WI38 (cell line): ENCODE results near the gene ACTN2.

Experiments
- H3K4me3 ChIP-seq: 2 replicates; pipeline ENCODE4 v1.5.1; 2011; ENCODE audit warnings: low read depth, mild to moderate bottlenecking, control low read depth, low read length
- TF ChIP-seq, protein P1 (sequence below): IDR thresholded peaks from 2 replicates; pipeline ENCODE4 v1.5.1; 2012; ENCODE audit warnings: low read depth, mild to moderate bottlenecking, control low read depth, low read length

The ACTN2 gene

DNA sequence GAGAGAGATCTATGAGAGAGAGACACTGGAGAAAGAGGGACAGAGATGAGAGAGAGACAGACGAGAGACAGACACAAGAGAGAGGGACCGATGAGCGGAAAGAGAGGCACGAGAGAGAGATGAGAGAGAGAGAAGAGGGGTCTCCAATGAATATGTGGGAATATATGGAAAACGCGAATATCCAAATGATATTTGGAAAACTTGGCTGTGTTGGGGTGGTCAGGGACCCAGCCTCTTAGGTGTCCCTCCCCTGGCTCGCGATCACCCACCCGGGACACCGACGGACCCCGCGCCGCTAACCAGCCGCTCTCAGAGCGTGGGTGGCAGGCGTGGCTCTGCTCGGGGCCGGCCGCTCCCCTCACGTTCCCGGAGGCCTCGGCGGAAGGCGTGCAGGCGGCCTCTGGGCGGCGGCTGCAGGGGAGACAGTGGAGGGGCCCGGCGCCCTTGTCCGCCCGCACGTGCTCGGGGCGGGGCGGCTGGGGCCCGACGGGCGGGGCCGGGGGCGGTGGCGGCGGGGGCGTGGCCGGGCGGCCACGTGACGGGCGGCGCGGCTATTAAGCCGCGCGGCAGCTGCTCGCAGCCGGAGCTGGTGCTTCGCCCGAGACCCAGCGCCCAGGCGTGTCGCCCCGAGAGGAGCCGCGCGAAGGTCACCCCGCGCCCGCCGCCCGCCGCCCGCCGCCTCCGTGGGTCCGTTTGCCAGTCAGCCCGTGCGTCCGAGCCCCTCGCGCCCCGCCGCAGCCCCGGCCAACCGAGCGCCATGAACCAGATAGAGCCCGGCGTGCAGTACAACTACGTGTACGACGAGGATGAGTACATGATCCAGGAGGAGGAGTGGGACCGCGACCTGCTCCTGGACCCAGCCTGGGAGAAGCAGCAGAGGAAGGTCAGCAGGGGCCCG is at the start of gene ACTN2:
ACTN2 (plus strand) TSS at position 583 of the 898 bp plus-strand sequence; CDS start at position 758, 175 bp downstream.
- H3K4me3 ChIP-seq: no peak within 1 kb of the TSS
- TF ChIP-seq, protein P1, sequence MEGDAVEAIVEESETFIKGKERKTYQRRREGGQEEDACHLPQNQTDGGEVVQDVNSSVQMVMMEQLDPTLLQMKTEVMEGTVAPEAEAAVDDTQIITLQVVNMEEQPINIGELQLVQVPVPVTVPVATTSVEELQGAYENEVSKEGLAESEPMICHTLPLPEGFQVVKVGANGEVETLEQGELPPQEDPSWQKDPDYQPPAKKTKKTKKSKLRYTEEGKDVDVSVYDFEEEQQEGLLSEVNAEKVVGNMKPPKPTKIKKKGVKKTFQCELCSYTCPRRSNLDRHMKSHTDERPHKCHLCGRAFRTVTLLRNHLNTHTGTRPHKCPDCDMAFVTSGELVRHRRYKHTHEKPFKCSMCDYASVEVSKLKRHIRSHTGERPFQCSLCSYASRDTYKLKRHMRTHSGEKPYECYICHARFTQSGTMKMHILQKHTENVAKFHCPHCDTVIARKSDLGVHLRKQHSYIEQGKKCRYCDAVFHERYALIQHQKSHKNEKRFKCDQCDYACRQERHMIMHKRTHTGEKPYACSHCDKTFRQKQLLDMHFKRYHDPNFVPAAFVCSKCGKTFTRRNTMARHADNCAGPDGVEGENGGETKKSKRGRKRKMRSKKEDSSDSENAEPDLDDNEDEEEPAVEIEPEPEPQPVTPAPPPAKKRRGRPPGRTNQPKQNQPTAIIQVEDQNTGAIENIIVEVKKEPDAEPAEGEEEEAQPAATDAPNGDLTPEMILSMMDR: no peak

DNA sequence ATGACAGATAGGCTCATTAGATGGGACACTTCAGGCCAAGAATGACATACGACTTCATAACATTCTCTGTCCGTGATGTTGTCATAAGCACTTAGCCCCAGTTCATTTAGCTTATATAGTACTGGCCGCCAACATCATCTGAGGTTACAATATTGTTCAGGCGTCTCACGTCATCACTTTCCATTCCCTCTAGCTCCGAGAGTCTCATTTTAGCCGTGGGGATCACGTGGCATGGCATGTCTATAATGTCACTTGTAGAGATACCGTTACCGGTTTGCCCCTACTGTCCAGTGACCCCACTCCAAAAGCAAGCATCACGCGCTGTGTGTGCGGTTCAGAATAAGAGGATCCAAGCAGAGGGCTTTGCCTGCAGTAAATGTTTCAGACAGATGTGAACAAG is 47.4 kb upstream of the ACTN2 start:
- no peak overlapping the region for H3K4me3 ChIP-seq
- TF ChIP-seq, protein P1: no peak

DNA sequence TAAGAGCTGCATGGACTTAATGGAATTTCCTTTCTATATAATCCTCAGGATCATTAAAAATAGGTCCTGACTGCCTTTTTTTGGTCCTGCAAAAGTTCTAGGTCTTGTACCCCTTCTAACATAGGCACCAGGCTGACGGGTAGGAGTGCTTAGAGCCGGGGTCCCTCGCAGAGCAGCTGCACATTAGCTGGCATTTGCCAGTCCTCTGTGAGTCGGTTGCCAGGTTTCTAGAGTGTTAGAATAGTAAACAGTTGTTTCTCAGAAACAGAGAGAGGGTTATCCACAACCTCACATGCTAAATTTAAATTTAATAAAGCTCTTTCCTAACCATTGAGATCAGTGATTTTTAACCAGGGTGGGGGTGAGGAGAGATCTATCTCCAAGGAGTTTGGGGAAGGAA is 46.6 kb upstream of the ACTN2 start:
- no peak overlapping the region for H3K4me3 ChIP-seq
- TF ChIP-seq, protein P1: no peak

DNA sequence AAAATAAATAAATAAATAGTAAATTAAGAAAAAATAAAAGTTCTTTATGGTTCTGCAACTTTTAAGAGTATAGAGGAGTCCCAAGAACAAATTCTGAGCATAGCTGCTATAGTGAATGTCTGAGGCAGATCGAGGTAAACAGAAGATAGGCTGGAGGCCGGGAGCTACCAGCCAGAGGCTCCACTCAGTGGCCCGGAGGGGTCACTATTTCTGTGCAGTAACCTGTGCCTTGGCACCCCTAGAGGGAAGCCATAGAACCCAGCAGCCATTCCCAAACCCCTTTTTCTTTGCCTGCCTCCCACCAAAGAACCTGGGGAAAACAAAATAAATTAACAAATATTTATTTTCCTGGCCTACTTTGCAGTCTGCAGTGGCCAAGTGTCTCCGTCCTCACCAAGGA is 43.5 kb upstream of the ACTN2 start:
- TF ChIP-seq, protein P1: no peak

DNA sequence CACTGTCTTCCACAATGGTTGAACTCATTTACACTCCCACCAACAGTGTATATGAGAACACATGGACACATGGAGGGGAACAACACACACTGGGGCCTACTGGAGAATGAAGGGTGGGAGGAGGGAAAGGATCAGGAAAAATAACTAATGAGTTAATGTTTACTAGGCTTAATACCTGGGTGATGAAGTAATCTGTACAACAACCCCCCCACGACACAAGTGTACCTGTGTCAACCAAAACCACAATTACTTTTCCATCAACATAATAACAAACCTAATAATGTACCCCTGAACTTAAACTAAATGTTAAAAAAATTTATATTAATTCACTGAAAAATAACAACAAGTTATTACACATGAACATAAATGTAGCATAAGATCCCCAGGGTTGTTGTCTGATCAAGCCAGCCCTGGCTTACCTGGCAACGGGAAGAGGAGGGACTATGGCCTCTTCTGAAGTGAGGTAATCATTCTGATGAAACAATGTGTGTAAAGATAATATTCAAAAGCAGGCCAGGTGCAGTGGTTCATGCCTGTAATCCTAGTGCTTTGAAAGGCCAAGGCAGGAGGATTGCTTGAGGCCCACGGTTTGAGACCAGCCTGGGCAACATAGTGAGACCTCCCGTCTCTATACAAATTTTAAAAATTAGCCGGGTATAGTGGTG is 41.2 kb upstream of the ACTN2 start:
- H3K4me3 ChIP-seq: no peak overlapping the region
- TF ChIP-seq, protein P1: no peak

More for the DNA sequence above, 43.5 kb upstream of the ACTN2 start:
- H3K4me3 ChIP-seq: no peak overlapping the region

DNA sequence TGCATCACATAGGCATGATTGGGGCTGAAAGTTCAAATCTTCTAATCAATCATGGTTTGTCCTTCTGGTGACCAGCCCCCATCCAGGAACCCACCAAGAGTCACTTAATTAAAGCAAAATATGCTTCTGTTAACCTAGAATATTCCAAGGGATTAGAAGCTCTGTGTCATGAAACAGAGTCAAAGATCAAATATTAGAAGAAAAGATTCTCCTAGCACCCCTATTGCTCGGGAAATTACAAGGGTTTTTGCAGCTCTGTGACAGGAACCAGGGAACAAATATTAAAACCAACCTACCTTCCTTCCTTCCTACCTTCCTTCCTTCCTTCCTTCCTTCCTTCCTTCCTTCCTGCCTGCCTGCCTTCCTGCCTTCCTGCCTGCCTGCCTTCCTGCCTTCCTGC is 31.8 kb upstream of the ACTN2 start:
- TF ChIP-seq, protein P1: no peak
- H3K4me3 ChIP-seq: no peak overlapping the region

DNA sequence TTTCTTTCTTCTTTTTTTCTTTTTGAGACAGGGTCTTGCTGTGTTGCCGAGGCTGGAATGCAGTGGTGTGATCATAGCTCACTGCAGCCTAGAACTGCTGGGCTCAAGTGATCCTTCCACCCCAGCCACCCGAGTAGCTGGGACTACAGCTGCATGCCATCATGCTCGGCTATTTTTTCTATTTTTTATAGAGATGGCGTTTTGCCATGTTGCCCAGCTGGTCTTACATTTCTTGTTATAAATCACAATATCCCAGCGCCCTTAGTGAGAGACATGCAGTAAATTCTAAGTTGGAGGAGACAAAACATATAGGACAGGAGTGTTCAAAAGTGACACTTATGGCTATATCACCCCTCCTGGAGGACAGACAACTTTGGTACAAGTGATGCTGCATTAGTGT is 31.3 kb upstream of the ACTN2 start:
- no peak overlapping the region for H3K4me3 ChIP-seq

More for the DNA sequence above, 31.3 kb upstream of the ACTN2 start:
- TF ChIP-seq, protein P1: no peak
